GM23248 (cell line): Measurements from ENCODE around the gene YWHAB. TPM values are rescaled to one million over a fixed set of nuclear protein-coding genes. Genes with fewer than 3 reads are reported as not detected.

Experiments used
- DNase-seq: peaks from one replicate; pipeline ENCODE4 v3.0.0-alpha.2; 2015
- H2AFZ ChIP-seq: fragments of 200-600 bp; sonication (generic); 2 replicates; pipeline ENCODE4 v1.6.1; 2016; ENCODE audit warnings: antibody characterized with exemption
- H3F3A ChIP-seq: fragments of 200-600 bp; sonication (generic); 2 replicates; pipeline ENCODE4 v1.6.1; 2016; ENCODE audit warnings: mild to moderate bottlenecking, antibody characterized with exemption, mixed run types; ENCODE audit not compliant: insufficient read depth
- H3K27ac ChIP-seq: fragments of 200-600 bp; sonication (generic); 2 replicates; pipeline ENCODE4 v1.5.1; 2016; ENCODE audit warnings: mild to moderate bottlenecking
- H3K27me3 ChIP-seq: fragments of 200-600 bp; sonication (generic); replicated peaks from 2 replicates; pipeline ENCODE4 v1.6.1; 2016; ENCODE audit warnings: mild to moderate bottlenecking; ENCODE audit not compliant: insufficient read depth
- H3K36me3 ChIP-seq: fragments of 200-600 bp; sonication (generic); 2 replicates; pipeline ENCODE4 v1.6.1; 2016; ENCODE audit warnings: low read depth, mild to moderate bottlenecking
- H3K4me1 ChIP-seq: fragments of 200-600 bp; sonication (generic); 2 replicates; pipeline ENCODE4 v1.6.1; 2016; ENCODE audit warnings: mild to moderate bottlenecking; ENCODE audit not compliant: insufficient read depth
- H3K4me2 ChIP-seq: fragments of 200-600 bp; sonication (generic); one replicate; pipeline ENCODE4 v1.6.1; 2016; ENCODE audit warnings: mild to moderate bottlenecking; ENCODE audit not compliant: unreplicated experiment
- H3K4me3 ChIP-seq: fragments of 200-600 bp; sonication (generic); 2 replicates; pipeline ENCODE4 v1.5.1; 2016; ENCODE audit warnings: mild to moderate bottlenecking
- H3K79me2 ChIP-seq: fragments of 200-600 bp; sonication (generic); 2 replicates; pipeline ENCODE4 v1.6.1; 2016; ENCODE audit warnings: mild to moderate bottlenecking; ENCODE audit not compliant: insufficient read depth
- H3K9ac ChIP-seq: fragments of 200-600 bp; sonication (generic); 2 replicates; pipeline ENCODE4 v1.6.1; 2016; ENCODE audit warnings: mild to moderate bottlenecking
- H3K9me2 ChIP-seq: fragments of 200-600 bp; sonication (generic); 2 replicates; pipeline ENCODE4 v1.6.1; 2016; ENCODE audit warnings: mixed run types, mild to moderate bottlenecking, moderate library complexity; ENCODE audit not compliant: insufficient read depth
- H3K9me3 ChIP-seq: fragments of 200-600 bp; sonication (generic); one replicate; pipeline ENCODE4 v1.6.1; 2017; ENCODE audit warnings: low read depth
- H4K20me1 ChIP-seq: fragments of 200-600 bp; sonication (generic); 2 replicates; pipeline ENCODE4 v1.6.0; 2016; ENCODE audit not compliant: insufficient read depth
- EZH2 ChIP-seq: fragments of 200-600 bp; sonication (generic); IDR thresholded peaks from 2 replicates; pipeline ENCODE4 v1.6.1; 2018; ENCODE audit warnings: antibody characterized with exemption, mild to moderate bottlenecking; ENCODE audit not compliant: insufficient read depth, poor library complexity, severe bottlenecking
- EZH2phosphoT487 ChIP-seq: fragments of 200-600 bp; sonication (generic); IDR thresholded peaks from 2 replicates; pipeline ENCODE4 v1.6.1; 2018; ENCODE audit warnings: antibody characterized with exemption, moderate library complexity, mild to moderate bottlenecking, low read depth; ENCODE audit not compliant: insufficient read depth
- WGBS, 2 experiments: methylation state at CpG; one replicate each; pipeline ENCODE4 v1.1.6; 2015 to 2017; ENCODE audit warnings: low lambda C conversion rate in 2 of 2, low coverage in 1 of 2; ENCODE audit errors: missing lambda C conversion rate in 2 of 2; 5-methylcytosine and 5-hydroxymethylcytosine counted together
- in situ Hi-C: fragments of 300-500 bp; cut with MboI; formaldehyde crosslinking; loops from 2 replicates; pipeline ENCODE4 v1.15.0; 2020
- polyA plus RNA-seq: library from polyadenylated mRNA; unstranded; fragments of >200 nt; fragmentation: Nextera tagmentation; extraction: Ambion mirVana; gene quantifications from 2 replicates; pipeline ENCODE4 v1.2.1, GENCODE V29; 2016
- total RNA-seq: library from RNA; depleted of rRNA; stranded (reverse); fragments of >200 nt; shearing (Covaris generic); gene quantifications from 2 replicates; pipeline ENCODE4 v1.2.3, GENCODE V29; 2014

Gene YWHAB
- total and polyA plus RNA-seq, 2 experiments from 2014 or later: 116 to 425 TPM

- peak overlapping the region; percentile 81 for H3K4me3 ChIP-seq
- H3K27me3 ChIP-seq: no peaks in the 10 kb centered on the region
- H3K4me2 ChIP-seq: peak overlapping the region; percentile 83
- H2AFZ ChIP-seq: peak overlapping the region; percentile 80
- H3K27ac ChIP-seq: 0 out of 2 replicates have a peak overlapping the region, but pooled peaks have one; percentile 3
- in situ Hi-C loops: no loop called here
- H3F3A ChIP-seq: peaks cover 49% of the 10 kb centered on the region
- H3K9ac ChIP-seq: peak overlapping the region; percentile 75
- peaks cover 44% of the 10 kb centered on the region for H3K36me3 ChIP-seq
- no peaks in the 10 kb centered on the region for H3K9me3 ChIP-seq
- H3K4me1 ChIP-seq: peaks cover 3% of the 10 kb centered on the region; the same call in 1 of the 2 replicates
- no peaks in the 10 kb centered on the region for H3K9me2 ChIP-seq
- TF ChIP-seq EZH2 (no peak), EZH2phosphoT487 (no peak)
- peaks cover 27% of the 10 kb centered on the region for H3K79me2 ChIP-seq
- WGBS, 2 experiments: 36 to 38% methylated on average over 14 of the region's 14 CpGs
- no peak for DNase-seq
- H4K20me1 ChIP-seq: no peaks in the 10 kb centered on the region
Observed at GRCh38 chr20:44908987-44909871, 23.7 kb downstream of the YWHAB start.

DNA sequence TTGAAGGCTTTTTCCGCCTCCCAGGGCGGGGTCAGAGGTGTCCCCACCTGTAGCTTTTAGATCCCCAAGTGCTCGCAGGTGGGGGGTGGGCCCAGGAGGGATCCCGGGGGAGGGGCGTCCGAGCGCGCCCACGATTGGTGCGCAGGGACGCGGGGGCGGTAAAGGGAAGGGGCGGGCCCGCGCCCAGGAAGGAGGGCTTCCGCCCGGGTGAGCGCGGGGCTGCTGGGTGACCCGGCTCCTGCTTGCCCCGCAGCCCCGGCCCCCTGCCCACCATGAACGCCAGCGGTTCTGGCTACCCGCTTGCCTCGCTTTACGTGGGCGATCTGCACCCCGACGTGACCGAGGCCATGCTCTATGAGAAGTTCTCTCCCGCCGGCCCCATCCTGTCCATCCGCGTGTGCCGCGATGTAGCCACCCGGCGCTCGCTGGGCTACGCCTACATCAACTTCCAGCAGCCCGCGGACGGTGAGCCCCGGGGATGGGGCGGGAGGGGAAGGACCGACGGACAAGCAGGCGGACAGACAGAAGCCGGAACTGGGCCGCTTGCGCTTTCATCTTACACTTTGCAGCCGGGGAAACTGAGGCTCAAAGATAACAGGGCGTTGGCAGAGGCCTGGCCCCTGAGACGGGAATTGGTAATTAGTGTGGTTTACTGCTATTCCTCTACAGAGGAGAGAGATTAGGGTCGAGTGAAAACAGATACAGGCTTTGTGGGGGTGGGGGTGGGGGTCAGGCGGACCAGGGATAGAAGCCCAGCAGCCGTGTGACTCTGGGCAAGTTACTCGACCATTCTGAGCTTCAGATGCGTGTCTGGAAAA is 24.6 kb downstream of the YWHAB start, which contains the start of gene PABPC1L:
Gene PABPC1L (plus strand): TSS at position 189 of the 818 bp plus-strand sequence. CDS start 84 bp downstream, at position 273.
- no peaks in the 10 kb centered on the region for H4K20me1 ChIP-seq
- H3K4me3 ChIP-seq: peak within 1 kb of the TSS; percentile 81
- H3K4me1 ChIP-seq: peaks cover 3% of the 10 kb centered on the region; the same call in 1 of the 2 replicates
- peak within 1 kb of the TSS; percentile 75 for H3K9ac ChIP-seq
- H3K79me2 ChIP-seq: peaks cover 18% of the 10 kb centered on the region
- 0 out of 2 replicates have a peak within 1 kb of the TSS, but pooled peaks have one; percentile 3 for H3K27ac ChIP-seq
- H3K27me3 ChIP-seq: no peaks in the 10 kb centered on the region
- H3K9me3 ChIP-seq: no peaks in the 10 kb centered on the region
- WGBS, 2 experiments: 1 to 3% methylated on average over 36 to 56 of the region's 61 CpGs
- in situ Hi-C loops: no loop called here
- peaks cover 36% of the 10 kb centered on the region for H3K36me3 ChIP-seq
- H3K4me2 ChIP-seq: peak within 1 kb of the TSS; percentile 83
- H3K9me2 ChIP-seq: no peaks in the 10 kb centered on the region
- peak within 1 kb of the TSS; percentile 80 for H2AFZ ChIP-seq
- peaks cover 45% of the 10 kb centered on the region for H3F3A ChIP-seq
- peak; percentile 85 for DNase-seq
- TF ChIP-seq EZH2 (no peak), EZH2phosphoT487 (no peak)

DNA sequence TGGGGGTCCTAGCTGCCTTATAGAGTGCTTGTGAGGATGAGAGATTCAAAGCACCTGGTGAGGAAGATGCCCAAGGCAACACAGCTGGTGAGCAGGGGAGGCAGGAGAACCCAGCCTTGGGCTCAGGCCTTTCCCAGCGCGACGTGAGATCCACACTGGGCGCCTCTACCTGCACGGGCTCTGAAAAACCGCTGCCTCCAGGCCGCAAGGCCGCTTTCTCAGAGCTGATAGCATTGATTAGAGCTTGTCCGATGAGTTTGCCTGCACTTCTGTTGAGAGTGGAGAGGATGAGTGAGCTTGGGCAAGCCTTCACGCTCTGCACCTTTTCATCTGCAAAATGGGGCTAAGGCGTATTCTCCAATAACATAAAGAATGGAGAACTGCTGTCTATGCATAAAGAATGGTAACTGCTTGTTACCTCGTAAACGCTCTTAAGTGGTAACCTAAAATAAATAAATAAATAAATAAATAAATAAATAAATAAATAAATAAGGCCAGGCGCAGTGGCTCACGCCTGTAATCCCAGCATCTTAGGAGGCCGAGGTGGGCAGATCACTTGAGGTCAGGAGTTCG is 25.3 kb downstream of the YWHAB start:
- Histone ChIP-seq H3K9me2 (no peaks in the 10 kb centered on the region), H3K4me2 (peak overlapping the region; percentile 83), H3K9ac (peak overlapping the region; percentile 75), H3K9me3 (no peaks in the 10 kb centered on the region), H3K27me3 (no peaks in the 10 kb centered on the region), H3F3A (peaks cover 39% of the 10 kb centered on the region), H3K4me3 (peak overlapping the region; percentile 81), H3K36me3 (peaks cover 29% of the 10 kb centered on the region), H3K27ac (no peak overlapping the region), H4K20me1 (no peaks in the 10 kb centered on the region), H3K79me2 (peaks cover 11% of the 10 kb centered on the region; the same call in 1 of the 2 replicates), H2AFZ (peak overlapping the region; percentile 80), H3K4me1 (peaks cover 3% of the 10 kb centered on the region; the same call in 1 of the 2 replicates)
- TF ChIP-seq EZH2phosphoT487: no peak
- TF ChIP-seq EZH2: no peak
- 73% methylated on average over 17 of the region's 17 CpGs for WGBS, 2 experiments
- peak; percentile 15 for DNase-seq
- in situ Hi-C loops: no loop called here
